Measurements from ENCODE around the gene CTCFL. TPM values are rescaled to one million over a fixed set of nuclear protein-coding genes. Genes with fewer than 3 reads are reported as not detected.

Gene CTCFL
- total RNA-seq, 1 donor from 2014 or later = 0.21 TPM

DNA sequence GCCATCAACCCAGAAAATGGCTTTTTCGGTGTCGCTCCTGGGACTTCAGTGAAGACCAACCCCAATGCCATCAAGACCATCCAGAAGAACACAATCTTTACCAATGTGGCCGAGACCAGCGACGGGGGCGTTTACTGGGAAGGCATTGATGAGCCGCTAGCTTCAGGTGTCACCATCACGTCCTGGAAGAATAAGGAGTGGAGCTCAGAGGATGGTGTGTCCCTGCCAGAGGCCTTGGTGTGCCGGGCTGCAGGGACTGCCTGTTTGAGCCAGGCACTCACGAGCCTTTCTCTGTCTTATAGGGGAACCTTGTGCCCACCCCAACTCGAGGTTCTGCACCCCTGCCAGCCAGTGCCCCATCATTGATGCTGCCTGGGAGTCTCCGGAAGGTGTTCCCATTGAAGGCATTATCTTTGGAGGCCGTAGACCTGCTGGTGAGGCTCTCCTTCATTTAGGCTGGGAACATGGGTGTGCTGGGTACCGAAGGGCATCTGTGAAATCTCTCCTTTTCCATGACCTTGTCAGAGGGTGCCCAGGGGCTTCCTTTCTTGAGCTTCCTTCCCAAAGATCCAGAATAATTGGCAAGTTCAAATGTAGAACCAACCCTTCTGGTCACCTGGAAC is 39.4 kb upstream of the CTCFL start:
- Mint-ChIP-seq H3K36me3 (ENCODE audit: low read depth, unreplicated experiment) (no peaks in the 10 kb centered on the region), H3K4me3 (ENCODE audit: unreplicated experiment) (no peak overlapping the region)

DNA sequence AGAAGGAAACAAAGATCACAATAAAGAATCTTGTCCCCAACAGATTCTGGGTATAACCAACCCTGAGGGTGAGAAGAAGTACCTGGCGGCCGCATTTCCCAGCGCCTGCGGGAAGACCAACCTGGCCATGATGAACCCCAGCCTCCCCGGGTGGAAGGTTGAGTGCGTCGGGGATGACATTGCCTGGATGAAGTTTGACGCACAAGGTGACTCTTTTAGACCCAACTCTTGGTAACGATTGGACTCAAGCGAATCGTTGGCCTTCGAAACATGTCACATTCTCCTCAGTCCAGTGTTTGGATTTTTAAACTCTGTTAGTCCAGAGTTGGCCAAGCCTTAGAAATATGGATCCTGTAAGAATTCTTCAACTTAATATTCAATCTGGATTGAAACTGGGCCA is 38.6 kb upstream of the CTCFL start:
- DNase-seq (ENCODE audit: low spot score) = no peak
- Mint-ChIP-seq H3K36me3 (ENCODE audit: low read depth, unreplicated experiment) (no peaks in the 10 kb centered on the region), H3K27ac (ENCODE audit: unreplicated experiment) (no peak overlapping the region), H3K27me3 (ENCODE audit: unreplicated experiment) (no peaks in the 10 kb centered on the region), H3K4me1 (ENCODE audit: unreplicated experiment) (no peaks in the 10 kb centered on the region), H3K4me3 (ENCODE audit: unreplicated experiment) (no peak overlapping the region), H3K9me3 (ENCODE audit: unreplicated experiment) (no peaks in the 10 kb centered on the region)
- TF ChIP-seq, protein P1, sequence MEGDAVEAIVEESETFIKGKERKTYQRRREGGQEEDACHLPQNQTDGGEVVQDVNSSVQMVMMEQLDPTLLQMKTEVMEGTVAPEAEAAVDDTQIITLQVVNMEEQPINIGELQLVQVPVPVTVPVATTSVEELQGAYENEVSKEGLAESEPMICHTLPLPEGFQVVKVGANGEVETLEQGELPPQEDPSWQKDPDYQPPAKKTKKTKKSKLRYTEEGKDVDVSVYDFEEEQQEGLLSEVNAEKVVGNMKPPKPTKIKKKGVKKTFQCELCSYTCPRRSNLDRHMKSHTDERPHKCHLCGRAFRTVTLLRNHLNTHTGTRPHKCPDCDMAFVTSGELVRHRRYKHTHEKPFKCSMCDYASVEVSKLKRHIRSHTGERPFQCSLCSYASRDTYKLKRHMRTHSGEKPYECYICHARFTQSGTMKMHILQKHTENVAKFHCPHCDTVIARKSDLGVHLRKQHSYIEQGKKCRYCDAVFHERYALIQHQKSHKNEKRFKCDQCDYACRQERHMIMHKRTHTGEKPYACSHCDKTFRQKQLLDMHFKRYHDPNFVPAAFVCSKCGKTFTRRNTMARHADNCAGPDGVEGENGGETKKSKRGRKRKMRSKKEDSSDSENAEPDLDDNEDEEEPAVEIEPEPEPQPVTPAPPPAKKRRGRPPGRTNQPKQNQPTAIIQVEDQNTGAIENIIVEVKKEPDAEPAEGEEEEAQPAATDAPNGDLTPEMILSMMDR (IDR thresholded peaks at IDR 0.05; ENCODE audit: unreplicated experiment) = no peak

More for the DNA sequence above, 39.4 kb upstream of the CTCFL start:
- Mint-ChIP-seq H3K27ac (ENCODE audit: unreplicated experiment) (no peak overlapping the region), H3K27me3 (ENCODE audit: unreplicated experiment) (no peaks in the 10 kb centered on the region), H3K9me3 (ENCODE audit: unreplicated experiment) (no peaks in the 10 kb centered on the region), H3K4me1 (ENCODE audit: unreplicated experiment) (no peaks in the 10 kb centered on the region)
- DNase-seq (ENCODE audit: low spot score) = no peak
- TF ChIP-seq, protein P1 (IDR thresholded peaks at IDR 0.05; ENCODE audit: unreplicated experiment) = no peak

DNA sequence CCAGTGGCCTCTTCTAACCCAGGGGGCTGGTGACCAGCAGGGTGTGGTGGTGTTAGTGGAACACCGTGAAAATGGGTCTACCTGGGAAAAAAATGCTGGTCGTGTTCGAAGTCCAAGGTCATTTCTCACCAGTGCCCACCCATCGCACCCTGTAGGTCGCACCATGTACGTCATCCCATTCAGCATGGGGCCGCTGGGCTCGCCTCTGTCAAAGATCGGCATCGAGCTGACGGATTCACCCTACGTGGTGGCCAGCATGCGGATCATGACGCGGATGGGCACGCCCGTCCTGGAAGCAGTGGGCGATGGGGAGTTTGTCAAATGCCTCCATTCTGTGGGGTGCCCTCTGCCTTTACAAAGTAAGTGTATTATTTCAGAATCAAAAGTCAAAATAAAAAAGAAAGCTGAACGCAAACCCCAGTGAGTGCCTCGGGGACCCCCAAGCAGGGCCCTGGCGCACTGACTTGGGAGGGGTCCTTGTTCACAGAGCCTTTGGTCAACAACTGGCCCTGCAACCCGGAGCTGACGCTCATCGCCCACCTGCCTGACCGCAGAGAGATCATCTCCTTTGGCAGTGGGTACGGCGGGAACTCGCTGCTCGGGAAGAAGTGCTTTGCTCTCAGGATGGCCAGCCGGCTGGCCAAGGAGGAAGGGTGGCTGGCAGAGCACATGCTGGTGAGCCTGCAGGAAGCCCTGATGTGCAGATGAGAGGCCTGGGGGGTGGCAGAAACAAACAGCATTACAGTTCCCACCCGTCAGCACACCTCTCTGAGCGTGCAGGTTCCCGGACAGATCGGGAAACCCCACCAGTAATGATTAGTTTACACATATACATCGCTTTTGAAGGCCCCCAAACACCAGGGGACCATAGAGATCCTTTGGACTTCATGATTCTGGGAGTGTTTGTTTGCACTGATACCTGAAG is 37.9 kb upstream of the CTCFL start:
- H3K4me3 Mint-ChIP-seq (ENCODE audit: unreplicated experiment) = no peak overlapping the region
- H3K9me3 Mint-ChIP-seq (ENCODE audit: unreplicated experiment) = no peaks in the 10 kb centered on the region
- no peak overlapping the region for H3K27ac Mint-ChIP-seq (ENCODE audit: unreplicated experiment)
- no peaks in the 10 kb centered on the region for H3K36me3 Mint-ChIP-seq (ENCODE audit: low read depth, unreplicated experiment)
- H3K4me1 Mint-ChIP-seq (ENCODE audit: unreplicated experiment) = no peaks in the 10 kb centered on the region
- TF ChIP-seq, protein P1 (IDR thresholded peaks at IDR 0.05; ENCODE audit: unreplicated experiment) = no peak
- DNase-seq (ENCODE audit: low spot score) = no peak
- no peaks in the 10 kb centered on the region for H3K27me3 Mint-ChIP-seq (ENCODE audit: unreplicated experiment)

DNA sequence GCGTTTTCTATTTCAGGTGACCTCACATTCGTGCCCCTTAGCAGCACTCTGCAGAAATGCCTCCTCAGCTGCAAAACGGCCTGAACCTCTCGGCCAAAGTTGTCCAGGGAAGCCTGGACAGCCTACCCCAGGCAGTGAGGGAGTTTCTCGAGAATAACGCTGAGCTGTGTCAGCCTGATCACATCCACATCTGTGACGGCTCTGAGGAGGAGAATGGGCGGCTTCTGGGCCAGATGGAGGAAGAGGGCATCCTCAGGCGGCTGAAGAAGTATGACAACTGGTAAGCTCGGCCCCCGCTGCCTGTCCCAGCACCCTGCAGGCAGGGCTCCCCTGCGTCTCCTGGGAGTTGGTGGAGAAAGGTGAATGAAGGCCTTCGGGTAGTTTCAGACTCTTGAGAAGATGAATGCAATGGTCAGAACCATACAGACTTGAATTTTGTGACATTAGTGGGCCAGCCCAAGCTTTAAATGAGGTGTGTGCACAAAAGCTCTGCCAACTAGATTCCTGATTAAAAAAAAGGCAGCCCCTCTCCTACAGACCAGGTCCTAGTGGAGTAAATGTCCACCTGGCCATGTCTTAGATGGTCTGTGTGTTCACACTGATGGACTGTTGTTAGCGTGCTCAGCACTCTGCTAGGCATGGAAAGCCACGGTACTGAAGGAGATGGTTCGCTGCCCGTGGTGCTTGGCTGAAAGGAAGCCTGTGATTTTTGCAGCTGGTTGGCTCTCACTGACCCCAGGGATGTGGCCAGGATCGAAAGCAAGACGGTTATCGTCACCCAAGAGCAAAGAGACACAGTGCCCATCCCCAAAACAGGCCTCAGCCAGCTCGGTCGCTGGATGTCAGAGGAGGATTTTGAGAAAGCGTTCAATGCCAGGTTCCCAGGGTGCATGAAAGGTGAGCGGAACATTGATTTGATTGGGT is 36.7 kb upstream of the CTCFL start:
- Mint-ChIP-seq H3K36me3 (ENCODE audit: low read depth, unreplicated experiment) (no peaks in the 10 kb centered on the region), H3K27me3 (ENCODE audit: unreplicated experiment) (peaks cover 2% of the 10 kb centered on the region), H3K4me3 (ENCODE audit: unreplicated experiment) (no peak overlapping the region), H3K4me1 (ENCODE audit: unreplicated experiment) (no peaks in the 10 kb centered on the region), H3K27ac (ENCODE audit: unreplicated experiment) (no peak overlapping the region), H3K9me3 (ENCODE audit: unreplicated experiment) (no peaks in the 10 kb centered on the region)
- TF ChIP-seq, protein P1 (IDR thresholded peaks at IDR 0.05; ENCODE audit: unreplicated experiment) = no peak
- DNase-seq (ENCODE audit: low spot score) = no peak

Measured in endothelial cell (in vitro differentiated cells).